Astrocyte (in vitro differentiated cells and primary cell): ENCODE data around the gene ACKR2. TPM values are rescaled to one million over a fixed set of nuclear protein-coding genes. Genes with fewer than 3 reads are reported as not detected.

Source experiments
- DNase-seq: peaks from one replicate; pipeline ENCODE4 v3.0.0-alpha.2; 2010; ENCODE audit warnings: low read depth
- FAIRE-seq: peaks from 2 replicates; lab custom pipeline; 2011; peaks lifted over from hg19 to GRCh38; lab: Jason Lieb, UNC
- H2AFZ ChIP-seq: 2 replicates; pipeline ENCODE4 v1.6.0; 2012; ENCODE audit warnings: low read depth, low read length, inconsistent platforms
- H3K27ac ChIP-seq: 2 replicates; pipeline ENCODE4 v1.5.1; 2011; ENCODE audit warnings: low read depth, low read length, inconsistent platforms
- H3K27me3 ChIP-seq: 2 replicates; pipeline ENCODE4 v1.6.0; 2011; ENCODE audit warnings: low read length, inconsistent platforms; ENCODE audit not compliant: insufficient read depth
- H3K36me3 ChIP-seq: 2 replicates; pipeline ENCODE4 v1.5.1; 2011; ENCODE audit warnings: low read length, inconsistent platforms; ENCODE audit not compliant: insufficient read depth
- H3K4me1 ChIP-seq: 2 replicates; pipeline ENCODE4 v1.5.1; 2011; ENCODE audit warnings: low read length, inconsistent platforms; ENCODE audit not compliant: insufficient read depth
- H3K4me2 ChIP-seq: 2 replicates; pipeline ENCODE4 v1.6.0; 2012; ENCODE audit warnings: low read length, inconsistent platforms
- H3K4me3 ChIP-seq: 2 replicates; pipeline ENCODE4 v1.5.1; 2011; ENCODE audit warnings: low read depth, mild to moderate bottlenecking, low read length, inconsistent platforms; ENCODE audit not compliant: insufficient read depth
- H3K79me2 ChIP-seq: 2 replicates; pipeline ENCODE4 v1.6.0; 2012; ENCODE audit warnings: mild to moderate bottlenecking, low read length, inconsistent platforms; ENCODE audit not compliant: insufficient read depth
- H3K9ac ChIP-seq: 2 replicates; pipeline ENCODE4 v1.6.0; 2012; ENCODE audit warnings: mild to moderate bottlenecking, low read length, inconsistent platforms
- H3K9me3 ChIP-seq: 2 replicates; pipeline ENCODE4 v1.5.1; 2012; ENCODE audit warnings: low read depth, mild to moderate bottlenecking, low read length, inconsistent platforms; ENCODE audit not compliant: insufficient read depth
- H4K20me1 ChIP-seq: 2 replicates; pipeline ENCODE4 v1.6.0; 2012; ENCODE audit warnings: low read length, inconsistent platforms; ENCODE audit not compliant: insufficient read depth
- H3K27ac Mint-ChIP-seq: one replicate; pipeline ENCODE4 v1.8.0; 2021; ENCODE audit warnings: mild to moderate bottlenecking, mixed read lengths; ENCODE audit not compliant: unreplicated experiment
- H3K27me3 Mint-ChIP-seq: one replicate; pipeline ENCODE4 v1.8.0; 2021; ENCODE audit warnings: low read depth, mixed read lengths; ENCODE audit not compliant: unreplicated experiment
- H3K36me3 Mint-ChIP-seq: one replicate; pipeline ENCODE4 v1.8.0; 2021; ENCODE audit warnings: low read depth, mixed read lengths; ENCODE audit not compliant: unreplicated experiment
- H3K4me1 Mint-ChIP-seq: one replicate; pipeline ENCODE4 v1.8.0; 2021; ENCODE audit warnings: low read depth, mixed read lengths; ENCODE audit not compliant: unreplicated experiment
- H3K4me3 Mint-ChIP-seq: one replicate; pipeline ENCODE4 v1.8.0; 2021; ENCODE audit warnings: mild to moderate bottlenecking, moderate library complexity, mixed read lengths; ENCODE audit not compliant: unreplicated experiment
- H3K9me3 Mint-ChIP-seq: one replicate; pipeline ENCODE4 v1.8.0; 2021; ENCODE audit warnings: mild to moderate bottlenecking, mixed read lengths; ENCODE audit not compliant: unreplicated experiment
- CTCF ChIP-seq: IDR thresholded peaks from 2 replicates; pipeline ENCODE4 v1.5.1; 2011; ENCODE audit warnings: low read depth, mild to moderate bottlenecking, inconsistent platforms, low read length, moderate library complexity; ENCODE audit not compliant: insufficient read depth
- EZH2 ChIP-seq: IDR thresholded peaks from 2 replicates; pipeline ENCODE4 v1.6.1; 2012; ENCODE audit warnings: mild to moderate bottlenecking, low read length, inconsistent platforms; ENCODE audit not compliant: insufficient read depth
- total RNA-seq: library from RNA; stranded (reverse); gene quantifications from 2 replicates; pipeline ENCODE4 v1.2.1, GENCODE V29; 2021

Gene ACKR2
- total RNA-seq, 1 donor from 2014 or later, result 1.7 TPM

GRCh38 chr3:42823351-42823750 lies 14.1 kb downstream of the ACKR2 start:
- Histone ChIP-seq H2AFZ (peak overlapping the region; percentile 58), H4K20me1 (no peaks in the 10 kb centered on the region), H3K27ac (no peak overlapping the region), H3K9me3 (peaks cover 2% of the 10 kb centered on the region), H3K36me3 (no peaks in the 10 kb centered on the region), H3K4me1 (no peaks in the 10 kb centered on the region), H3K27me3 (no peaks in the 10 kb centered on the region), H3K4me3 (no peak overlapping the region), H3K4me2 (no peak overlapping the region), H3K9ac (no peak overlapping the region), H3K79me2 (no peaks in the 10 kb centered on the region)
- Mint-ChIP-seq H3K27ac (peak overlapping the region; percentile 43), H3K36me3 (no peaks in the 10 kb centered on the region), H3K27me3 (no peaks in the 10 kb centered on the region), H3K9me3 (no peaks in the 10 kb centered on the region), H3K4me1 (peaks cover 23% of the 10 kb centered on the region), H3K4me3 (no peak overlapping the region)
- no peak for FAIRE-seq
- DNase-seq, result no peak
- TF ChIP-seq EZH2, result no peak
- TF ChIP-seq CTCF, result no peak

GRCh38 chr3:42826141-42826540 lies 16.9 kb downstream of the ACKR2 start:
- H3K4me3 Mint-ChIP-seq, result no peak overlapping the region
- H3K27ac ChIP-seq, result no peak overlapping the region
- no peaks in the 10 kb centered on the region for H4K20me1 ChIP-seq
- H3K36me3 Mint-ChIP-seq, result no peaks in the 10 kb centered on the region
- H3K4me3 ChIP-seq, result no peak overlapping the region
- H3K27me3 ChIP-seq, result no peaks in the 10 kb centered on the region
- TF ChIP-seq CTCF (no peak), EZH2 (no peak)
- H3K4me1 ChIP-seq, result no peaks in the 10 kb centered on the region
- peaks cover 21% of the 10 kb centered on the region for H3K4me1 Mint-ChIP-seq
- H3K36me3 ChIP-seq, result no peaks in the 10 kb centered on the region
- no peaks in the 10 kb centered on the region for H3K9me3 ChIP-seq
- DNase-seq, result no peak
- no peaks in the 10 kb centered on the region for H3K9me3 Mint-ChIP-seq
- H3K9ac ChIP-seq, result no peak overlapping the region
- H2AFZ ChIP-seq, result no peak overlapping the region
- H3K4me2 ChIP-seq, result no peak overlapping the region
- H3K27me3 Mint-ChIP-seq, result no peaks in the 10 kb centered on the region
- H3K27ac Mint-ChIP-seq, result no peak overlapping the region
- H3K79me2 ChIP-seq, result no peaks in the 10 kb centered on the region
- no peak for FAIRE-seq

GRCh38 chr3:42827023-42827422 lies 17.8 kb downstream of the ACKR2 start:
- Mint-ChIP-seq H3K36me3 (no peaks in the 10 kb centered on the region), H3K27ac (no peak overlapping the region), H3K4me1 (peaks cover 21% of the 10 kb centered on the region), H3K9me3 (no peaks in the 10 kb centered on the region), H3K27me3 (no peaks in the 10 kb centered on the region), H3K4me3 (no peak overlapping the region)
- H3K27me3 ChIP-seq, result no peaks in the 10 kb centered on the region
- H3K36me3 ChIP-seq, result no peaks in the 10 kb centered on the region
- TF ChIP-seq EZH2 (no peak), CTCF (no peak)
- H4K20me1 ChIP-seq, result no peaks in the 10 kb centered on the region
- H3K4me3 ChIP-seq, result no peak overlapping the region
- H2AFZ ChIP-seq, result no peak overlapping the region
- FAIRE-seq (no peak), DNase-seq (no peak)
- H3K9me3 ChIP-seq, result no peaks in the 10 kb centered on the region
- H3K27ac ChIP-seq, result no peak overlapping the region
- H3K79me2 ChIP-seq, result no peaks in the 10 kb centered on the region
- no peaks in the 10 kb centered on the region for H3K4me1 ChIP-seq
- H3K9ac ChIP-seq, result no peak overlapping the region
- H3K4me2 ChIP-seq, result no peak overlapping the region
